ENCODE data around the gene GRID1.
"Not testable (repeated sequence)": the region's sequence is repeated elsewhere in the genome, so short reads cannot be mapped to it uniquely, and the experiment has no call there.

The GRID1 gene

GRCh38 chr10:86034710-86035109, 331.9 kb downstream of the GRID1 start:
- Histone ChIP-seq H3K4me3 (ENCODE audit: severe bottlenecking) (no peak overlapping the region), H3K4me1 (ENCODE audit: insufficient read depth, poor library complexity, severe bottlenecking) (no peaks in the 10 kb centered on the region), H3K9me3 (ENCODE audit: severe bottlenecking) (no peaks in the 10 kb centered on the region), H3K36me3 (ENCODE audit: low read depth) (no peaks in the 10 kb centered on the region), H3K27ac (ENCODE audit: poor library complexity, severe bottlenecking) (no peak overlapping the region), H3K27me3 (ENCODE audit: insufficient read depth, poor library complexity, severe bottlenecking) (no peaks in the 10 kb centered on the region)
- DNase-seq (ENCODE audit: low spot score) (no peak), ATAC-seq (ENCODE audit: low read depth) (no peak)
- no peak for TF ChIP-seq CTCF (IDR thresholded peaks at IDR 0.05; ENCODE audit: poor library complexity, severe bottlenecking)

GRCh38 chr10:86033581-86033980, 333.0 kb downstream of the GRID1 start:
- no peaks in the 10 kb centered on the region for H3K9me3 ChIP-seq (ENCODE audit: severe bottlenecking)
- DNase-seq (ENCODE audit: low spot score) (no peak), ATAC-seq (ENCODE audit: low read depth) (no peak)
- TF ChIP-seq CTCF (IDR thresholded peaks at IDR 0.05; ENCODE audit: poor library complexity, severe bottlenecking): no peak
- H3K27ac ChIP-seq (ENCODE audit: poor library complexity, severe bottlenecking): no peak overlapping the region
- H3K4me3 ChIP-seq (ENCODE audit: severe bottlenecking): no peak overlapping the region
- H3K27me3 ChIP-seq (ENCODE audit: insufficient read depth, poor library complexity, severe bottlenecking): no peaks in the 10 kb centered on the region
- H3K4me1 ChIP-seq (ENCODE audit: insufficient read depth, poor library complexity, severe bottlenecking): no peaks in the 10 kb centered on the region
- no peaks in the 10 kb centered on the region for H3K36me3 ChIP-seq (ENCODE audit: low read depth)

GRCh38 chr10:86032087-86032486, 334.5 kb downstream of the GRID1 start:
- H3K9me3 ChIP-seq (ENCODE audit: severe bottlenecking); DNase-seq (ENCODE audit: low spot score); H3K4me1 ChIP-seq (ENCODE audit: insufficient read depth, poor library complexity, severe bottlenecking); H3K27me3 ChIP-seq (ENCODE audit: insufficient read depth, poor library complexity, severe bottlenecking); ATAC-seq (ENCODE audit: low read depth); H3K27ac ChIP-seq (ENCODE audit: poor library complexity, severe bottlenecking); H3K4me3 ChIP-seq (ENCODE audit: severe bottlenecking); H3K36me3 ChIP-seq (ENCODE audit: low read depth): not testable (repeated sequence)

GRCh38 chr10:86030312-86030711, 336.3 kb downstream of the GRID1 start:
- no peak overlapping the region for H3K27ac ChIP-seq (ENCODE audit: poor library complexity, severe bottlenecking)
- H3K27me3 ChIP-seq (ENCODE audit: insufficient read depth, poor library complexity, severe bottlenecking): no peaks in the 10 kb centered on the region
- TF ChIP-seq CTCF (IDR thresholded peaks at IDR 0.05; ENCODE audit: poor library complexity, severe bottlenecking): no peak
- H3K4me1 ChIP-seq (ENCODE audit: insufficient read depth, poor library complexity, severe bottlenecking): no peaks in the 10 kb centered on the region
- no peak for DNase-seq (ENCODE audit: low spot score)
- H3K4me3 ChIP-seq (ENCODE audit: severe bottlenecking): no peak overlapping the region
- H3K9me3 ChIP-seq (ENCODE audit: severe bottlenecking): no peaks in the 10 kb centered on the region
- H3K36me3 ChIP-seq (ENCODE audit: low read depth): no peaks in the 10 kb centered on the region
- no peak for ATAC-seq (ENCODE audit: low read depth)

- H3K9me3 ChIP-seq (ENCODE audit: severe bottlenecking): no peaks in the 10 kb centered on the region
- no peak for TF ChIP-seq CTCF (IDR thresholded peaks at IDR 0.05; ENCODE audit: poor library complexity, severe bottlenecking)
- no peak overlapping the region for H3K4me3 ChIP-seq (ENCODE audit: severe bottlenecking)
- no peaks in the 10 kb centered on the region for H3K4me1 ChIP-seq (ENCODE audit: insufficient read depth, poor library complexity, severe bottlenecking)
- ATAC-seq (ENCODE audit: low read depth): no peak
- H3K36me3 ChIP-seq (ENCODE audit: low read depth): no peaks in the 10 kb centered on the region
- no peak for DNase-seq (ENCODE audit: low spot score)
- H3K27ac ChIP-seq (ENCODE audit: poor library complexity, severe bottlenecking): no peak overlapping the region
- no peaks in the 10 kb centered on the region for H3K27me3 ChIP-seq (ENCODE audit: insufficient read depth, poor library complexity, severe bottlenecking)
These were observed 339.2 kb downstream of the GRID1 start for GRCh38 chr10:86027346-86027745.
